DMS79 treated with DMSO at 0.1 percent for 48 hours (cell line): ENCODE measurements around the gene PRRT1.
"Not testable (repeated sequence)": the region's sequence is repeated elsewhere in the genome, so short reads cannot be mapped to it uniquely, and the experiment has no call there.

Experiments
- DNase-seq: peaks from one replicate; lab custom pipeline; 2025; lab: John Stamatoyannopoulos, UW

PRRT1 gene

DNA sequence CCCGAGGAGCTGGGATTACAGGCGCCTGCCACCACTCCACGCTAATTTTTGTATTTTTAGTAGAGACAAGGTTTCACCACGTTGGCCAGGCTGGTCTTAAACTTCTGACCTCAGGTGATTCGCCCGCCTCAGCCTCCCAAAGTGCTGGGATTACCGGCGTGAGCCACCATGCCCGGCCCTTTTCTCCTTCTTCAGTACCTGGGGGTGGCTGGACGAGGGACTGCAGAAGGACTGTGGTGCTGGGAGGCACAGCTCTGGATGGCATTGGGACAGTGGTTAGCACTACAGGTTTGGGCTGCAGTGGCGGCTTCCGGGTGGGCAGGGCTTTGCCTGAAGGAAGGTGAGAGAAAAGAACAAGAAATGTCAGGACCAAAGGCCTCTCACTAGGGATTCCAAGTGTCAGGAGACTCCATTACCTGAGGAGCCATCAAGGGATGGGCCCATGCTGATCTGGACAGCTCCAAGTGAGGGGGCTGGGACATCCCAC lies 31.1 kb downstream of the PRRT1 start:
- DNase-seq: no peak

DNA sequence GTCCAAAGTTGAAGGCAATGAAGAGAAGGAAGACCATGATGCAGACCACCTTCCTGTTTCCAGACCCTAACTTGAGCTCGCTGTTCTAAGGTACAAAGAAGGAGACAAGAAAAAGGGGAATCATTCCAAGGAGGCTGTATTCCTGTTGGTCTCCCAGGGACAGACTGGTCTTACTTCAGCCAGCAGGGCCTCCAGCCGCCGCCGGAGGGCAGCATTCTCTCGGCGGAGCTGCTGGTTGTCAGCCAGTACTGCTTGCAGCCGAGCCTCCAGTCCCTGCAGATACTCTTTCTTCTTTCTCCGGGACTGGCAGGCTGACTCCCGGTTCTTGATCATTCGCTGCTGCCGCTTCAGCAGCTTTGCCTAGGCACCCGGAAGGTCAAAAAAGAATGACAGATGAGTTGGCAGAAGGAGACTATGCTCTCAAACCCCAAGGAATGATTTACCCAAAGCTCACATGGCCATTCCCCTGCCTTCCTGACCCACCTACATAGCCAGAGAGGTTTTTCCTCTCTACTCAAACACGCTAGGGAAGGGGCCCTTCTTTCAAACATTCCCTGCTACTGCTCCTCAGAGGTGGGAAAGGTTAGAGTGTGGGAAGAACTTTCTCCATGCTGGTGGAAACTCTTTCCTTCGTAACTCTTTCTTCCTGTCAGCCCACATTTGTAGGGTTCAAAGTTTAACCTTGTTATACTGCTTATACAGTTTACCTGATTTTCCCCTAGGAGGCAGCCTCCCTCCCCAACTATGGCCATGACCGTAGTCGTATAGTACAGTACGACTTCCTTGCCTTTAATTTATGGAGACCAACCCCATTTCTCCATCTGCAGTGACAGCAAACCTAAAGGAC lies 32.7 kb downstream of the PRRT1 start:
- DNase-seq: peak; percentile 51

DNA sequence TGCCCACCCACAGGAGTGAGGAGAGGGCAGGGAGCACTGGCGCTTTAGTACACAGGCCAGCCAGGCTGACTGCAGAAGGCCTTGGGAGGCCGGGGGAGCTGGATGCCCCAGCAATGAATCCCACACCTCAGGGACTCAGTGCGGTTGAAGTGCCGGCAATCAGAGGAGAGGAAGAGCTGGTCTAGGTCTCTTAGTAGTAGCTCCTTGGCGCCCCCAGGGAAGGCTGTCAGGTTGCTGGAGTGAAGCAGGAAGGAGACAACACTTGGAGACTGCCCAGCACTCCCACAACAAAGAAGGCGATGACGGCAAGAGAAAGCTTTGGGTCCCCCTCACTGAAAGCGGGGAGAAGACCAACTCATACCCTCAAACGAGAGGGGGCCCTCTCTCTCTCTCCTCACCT lies 34.3 kb downstream of the PRRT1 start:
- no peak for DNase-seq

DNA sequence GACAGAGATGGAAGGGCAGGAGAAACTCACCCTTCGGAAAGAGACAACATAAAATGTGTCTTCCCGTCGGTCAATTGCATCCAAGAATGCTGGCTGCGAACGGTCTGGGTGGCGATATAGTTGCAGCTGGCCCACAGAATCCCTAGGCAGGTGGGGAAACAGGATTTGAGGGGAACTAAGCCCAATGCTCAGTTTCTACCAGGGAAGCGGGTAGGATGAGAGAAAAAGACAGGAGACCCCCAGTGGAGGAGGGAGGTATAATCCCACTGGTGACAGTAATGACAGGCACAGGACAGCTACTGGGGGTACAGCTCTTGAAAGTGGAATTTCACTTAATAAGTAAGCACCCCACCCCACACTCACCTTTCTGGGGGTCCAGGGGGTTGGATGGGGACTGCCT lies 35.1 kb downstream of the PRRT1 start:
- DNase-seq: no peak

DNA sequence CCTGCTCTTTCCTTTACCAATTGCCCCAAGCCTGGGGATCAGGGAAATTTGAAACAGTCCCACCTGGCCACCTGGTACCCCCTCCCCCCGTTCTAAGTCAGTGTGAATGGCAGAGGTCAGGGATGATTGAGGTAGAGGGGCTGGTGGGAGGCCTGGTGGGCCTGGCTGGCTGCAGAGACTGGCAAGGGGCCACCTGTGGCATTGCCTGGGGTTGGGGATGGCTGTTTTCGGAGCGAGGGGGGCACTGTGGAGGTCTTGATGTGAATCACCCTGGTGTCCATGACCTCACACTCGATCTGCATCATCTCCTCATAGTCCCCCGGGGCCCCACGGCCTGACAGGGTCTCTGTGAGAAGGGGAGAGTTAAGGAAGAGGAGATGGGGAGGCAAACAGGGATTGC lies 36.1 kb downstream of the PRRT1 start:
- no peak for DNase-seq

DNA sequence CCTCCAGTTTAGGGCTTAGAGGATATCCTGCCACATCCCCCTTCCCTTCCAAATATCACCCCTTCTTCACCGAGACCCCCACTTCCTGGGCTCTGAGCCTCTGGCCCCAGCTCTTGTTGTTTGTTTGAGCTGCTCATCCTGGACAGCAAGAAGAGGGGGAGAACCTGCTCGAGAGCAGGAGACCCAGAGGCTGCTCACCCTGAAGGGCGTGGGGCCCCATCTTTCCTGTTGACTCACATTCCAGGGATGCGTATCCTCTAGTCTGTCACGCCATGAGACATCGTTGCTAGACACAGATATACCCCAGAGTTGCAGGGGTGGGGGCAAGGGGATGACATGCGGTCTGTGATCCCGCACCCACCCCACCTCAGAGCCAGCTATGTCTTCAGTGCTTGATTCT lies 36.9 kb downstream of the PRRT1 start:
- no peak for DNase-seq

DNA sequence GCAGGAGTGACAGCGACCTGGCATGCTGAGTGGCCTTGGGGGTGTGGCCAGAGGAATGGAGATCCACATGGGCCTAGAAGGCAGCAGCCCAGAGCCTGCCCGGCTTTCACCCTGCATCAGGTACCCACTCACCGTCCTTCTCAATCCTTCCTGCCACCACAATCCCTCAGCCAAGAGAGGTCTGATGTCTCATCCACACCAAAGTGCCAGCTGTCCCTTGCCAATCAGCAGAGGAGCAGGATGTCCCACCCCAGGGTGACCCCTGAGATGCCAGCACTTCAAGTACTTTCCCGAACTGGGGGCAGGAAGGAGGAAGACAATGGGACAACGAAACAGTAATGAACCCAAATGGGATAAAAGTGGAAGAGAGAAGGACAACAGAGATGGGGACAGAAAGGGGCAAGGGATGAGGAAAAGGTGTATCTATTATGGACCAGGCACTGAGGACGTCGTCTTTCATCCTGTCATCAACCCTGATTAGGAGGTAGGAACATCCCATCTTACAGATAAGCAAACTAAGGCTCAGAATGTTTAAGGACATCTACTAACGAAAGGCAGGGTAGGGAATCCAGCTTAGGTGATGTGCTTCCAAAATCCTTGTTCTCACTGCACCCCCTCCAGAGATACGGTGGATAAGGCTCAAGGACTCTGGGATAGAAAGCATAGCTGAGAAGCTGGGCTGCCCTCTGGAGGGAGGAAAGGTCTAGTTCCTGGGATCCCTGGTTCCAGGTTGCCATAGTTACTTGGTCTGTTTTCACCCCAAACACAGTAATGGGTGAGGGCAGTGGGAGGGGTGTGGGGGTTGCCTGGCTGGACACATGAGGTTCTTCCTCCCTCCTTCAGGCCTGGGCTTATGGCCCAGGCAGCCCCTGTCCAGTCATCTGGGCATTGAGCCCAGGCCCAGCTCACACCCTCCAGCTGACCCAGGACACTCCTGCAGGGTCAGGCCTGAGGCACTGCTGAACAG lies 38.1 kb downstream of the PRRT1 start:
- DNase-seq: no peak

DNA sequence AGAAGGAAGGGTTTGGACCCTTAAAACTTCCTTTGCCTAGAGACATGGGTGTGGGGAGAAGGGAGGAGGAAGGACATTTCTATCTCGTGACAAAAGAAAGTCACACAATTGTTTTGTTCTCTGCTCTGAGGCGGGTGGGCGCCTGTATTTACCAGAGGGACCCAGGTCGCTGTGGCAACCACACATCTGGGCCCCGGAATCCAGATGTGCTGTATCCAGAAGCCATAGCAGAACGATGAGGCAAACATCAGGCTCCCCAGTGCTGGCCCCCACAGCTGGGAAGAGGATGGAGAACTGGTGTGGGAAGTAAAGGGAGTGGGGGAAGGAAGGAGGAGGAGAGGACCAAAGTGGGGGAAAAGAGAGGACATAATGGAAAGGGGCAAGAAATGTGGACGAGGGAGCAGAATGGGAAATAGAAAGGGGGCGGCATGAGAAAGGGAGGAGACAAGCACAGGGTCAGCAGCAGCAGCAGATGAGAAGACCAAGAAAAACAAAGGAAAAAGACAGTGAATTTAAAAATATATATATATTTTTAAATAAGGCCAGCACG lies 39.2 kb downstream of the PRRT1 start:
- no peak for DNase-seq

DNA sequence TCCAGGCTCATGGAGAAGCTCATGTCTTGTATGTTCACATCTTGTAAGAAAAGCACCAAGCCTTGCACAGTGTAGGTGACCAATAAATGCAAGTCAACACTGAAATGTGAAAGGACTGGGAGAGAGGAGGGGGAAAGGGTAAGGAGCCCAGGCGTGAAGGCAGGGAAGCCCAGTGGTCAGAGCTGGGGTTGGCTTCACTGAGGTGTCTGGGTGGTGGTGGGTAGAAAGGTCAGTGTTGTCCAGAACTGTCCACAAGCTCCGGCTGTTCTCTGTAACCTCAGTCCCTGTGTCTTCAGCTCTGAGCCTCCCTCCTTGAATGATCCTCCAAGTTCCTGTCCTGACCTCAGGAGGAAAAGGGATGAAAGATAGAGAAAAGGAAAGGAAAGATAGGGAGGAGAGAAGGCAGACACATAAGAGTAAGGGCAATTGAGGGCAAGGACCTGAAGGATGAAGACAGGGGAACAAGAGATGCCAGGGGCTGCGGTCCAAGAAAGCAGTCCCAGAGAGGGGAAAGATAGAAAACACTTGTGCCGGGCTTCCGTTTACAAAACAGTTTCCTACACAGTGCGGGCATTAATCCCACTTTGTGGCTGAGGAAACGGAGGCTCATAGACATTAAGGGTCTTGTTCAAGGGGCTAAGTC lies 40.2 kb downstream of the PRRT1 start:
- no peak for DNase-seq

DNA sequence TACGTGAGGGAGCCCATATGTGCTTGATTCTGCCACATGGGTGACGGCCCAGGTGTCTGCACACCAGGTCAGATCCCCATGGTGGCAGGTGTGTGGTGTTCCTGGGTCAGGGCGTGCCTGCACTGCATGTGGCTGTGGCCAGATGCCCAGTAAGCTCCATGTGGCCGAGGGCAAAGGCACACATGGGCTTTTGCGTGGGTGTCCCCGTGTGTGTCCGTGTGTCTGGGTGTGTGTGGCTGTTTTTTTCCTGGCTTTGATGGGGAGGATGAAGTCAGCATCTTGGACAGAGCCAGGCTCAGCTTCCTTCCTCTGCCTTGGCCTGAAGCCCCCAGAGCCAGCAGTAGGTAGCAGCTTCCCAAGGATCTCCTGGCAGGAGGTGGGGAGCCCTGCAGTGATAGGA lies 41.1 kb downstream of the PRRT1 start:
- no peak for DNase-seq

DNA sequence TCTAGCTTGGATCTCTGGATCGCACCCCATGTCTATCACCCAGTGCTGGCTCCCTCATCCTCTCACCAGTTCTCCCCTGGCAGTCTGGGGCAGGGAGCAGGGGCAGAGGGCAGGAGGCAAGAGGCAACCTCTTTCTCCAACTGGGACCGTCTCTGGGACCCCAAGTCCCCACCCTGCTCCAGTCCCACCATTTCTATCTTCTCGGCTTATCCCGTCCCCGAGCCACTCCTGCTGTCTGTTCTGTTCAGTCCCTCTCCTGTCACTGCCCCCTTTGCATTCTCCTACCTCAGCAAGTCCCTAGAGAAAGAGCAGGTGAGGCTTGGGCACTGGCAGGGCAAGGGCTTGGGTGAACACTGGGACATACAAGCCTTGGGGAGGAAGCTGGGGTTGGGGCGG lies 42.0 kb downstream of the PRRT1 start:
- no peak for DNase-seq

DNA sequence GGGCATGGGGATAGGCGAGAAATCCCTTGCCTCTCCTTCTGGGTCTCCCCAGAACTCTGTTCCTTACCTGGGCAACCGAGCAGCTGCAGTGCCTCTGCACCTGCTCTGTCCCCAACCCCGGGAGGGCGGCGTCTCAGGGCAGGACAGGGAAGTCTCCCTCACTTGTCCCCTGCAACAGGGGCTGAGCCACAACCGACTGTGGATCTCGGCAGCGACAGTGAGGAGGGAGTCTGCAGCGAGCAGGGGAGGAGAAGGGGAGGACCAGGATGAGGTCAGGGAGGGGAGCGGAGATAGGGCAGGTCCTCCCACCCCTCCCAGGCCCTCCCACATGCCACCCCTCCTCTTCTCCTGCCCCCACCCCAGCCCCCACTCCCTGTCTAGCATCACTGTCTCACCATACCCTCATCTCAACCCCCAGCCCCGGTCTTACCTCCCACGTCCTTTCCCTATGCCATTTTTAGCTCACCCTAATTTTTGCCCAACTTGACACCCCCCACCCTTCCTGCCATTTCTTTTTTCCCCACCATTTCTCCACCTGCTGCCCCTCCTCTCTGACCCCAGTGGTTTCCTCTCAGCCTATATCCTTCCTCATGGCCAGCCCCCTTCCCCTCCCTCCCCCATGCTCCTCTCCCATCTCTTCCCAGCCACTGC lies 42.5 kb downstream of the PRRT1 start, which contains the start of gene TNXB:
TNXB (minus strand) TSS at position 225 of the 651 bp plus-strand sequence. CDS start 11,140 bp downstream, outside the sequence.
- no peak for DNase-seq

DNA sequence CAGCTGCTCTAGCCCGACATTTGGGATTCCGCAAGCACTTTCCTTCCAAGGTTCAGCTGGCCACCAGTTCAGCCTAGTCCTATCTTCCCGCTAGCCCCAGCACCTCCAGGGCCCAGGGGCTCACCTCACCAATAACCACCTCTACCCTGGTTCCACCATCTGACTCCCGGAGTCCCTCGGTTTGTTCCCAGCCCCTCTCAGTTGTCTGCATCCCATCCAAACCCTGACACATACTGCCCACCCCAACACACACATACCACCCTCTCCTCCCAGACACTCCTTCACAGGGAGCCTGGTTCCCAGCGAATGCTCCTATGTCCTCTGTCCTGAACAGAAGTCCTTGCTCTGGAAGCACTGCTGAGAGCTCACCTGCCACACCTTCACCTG lies 43.0 kb downstream of the PRRT1 start:
- DNase-seq: no peak

DNA sequence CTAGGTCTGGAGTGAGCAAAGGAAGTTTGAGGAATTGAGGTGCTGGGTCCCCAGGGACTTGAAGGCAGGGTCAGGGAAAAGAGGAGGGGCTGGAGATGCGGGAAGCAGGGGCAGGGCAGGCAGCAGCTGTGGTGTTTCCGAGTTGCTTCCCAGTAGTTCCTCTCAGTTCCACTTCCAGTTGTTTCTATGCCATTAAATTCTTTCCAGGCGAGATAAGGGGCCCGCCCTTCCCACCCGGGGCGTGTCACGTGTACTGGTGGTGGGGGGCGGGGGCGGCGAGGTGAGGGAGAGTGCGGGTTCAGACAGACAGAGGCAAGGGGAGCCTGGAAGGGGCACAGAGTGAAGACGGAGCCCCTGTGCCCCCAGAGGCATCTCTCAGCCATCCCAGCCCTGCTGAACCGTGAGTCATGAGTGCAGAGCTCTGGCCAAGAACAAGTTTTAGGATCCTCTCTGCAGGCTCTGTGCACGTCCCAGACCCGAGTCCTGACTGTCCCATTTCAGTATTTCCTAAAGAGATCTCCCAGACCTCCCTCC lies 43.6 kb downstream of the PRRT1 start:
- no peak for DNase-seq

DNA sequence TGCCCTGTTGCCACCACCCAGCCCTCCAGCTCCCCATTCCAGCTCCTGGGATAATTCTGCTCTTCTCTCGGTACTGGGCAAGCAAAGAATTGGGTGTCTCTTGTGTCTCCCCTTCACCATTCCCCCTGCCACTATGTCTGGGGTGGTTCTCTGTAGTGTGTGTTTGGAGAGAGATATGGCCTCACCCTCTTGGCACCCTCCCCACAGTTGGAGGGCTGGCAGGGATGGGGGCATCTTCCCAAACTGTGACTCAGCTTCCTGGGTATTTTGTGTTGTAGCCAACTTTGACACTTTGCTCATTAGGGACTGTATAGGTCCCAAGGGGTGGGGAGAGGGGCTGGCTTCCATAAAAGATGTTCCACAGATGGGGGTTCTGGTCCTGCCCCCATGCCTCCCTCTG lies 44.3 kb downstream of the PRRT1 start:
- no peak for DNase-seq

DNA sequence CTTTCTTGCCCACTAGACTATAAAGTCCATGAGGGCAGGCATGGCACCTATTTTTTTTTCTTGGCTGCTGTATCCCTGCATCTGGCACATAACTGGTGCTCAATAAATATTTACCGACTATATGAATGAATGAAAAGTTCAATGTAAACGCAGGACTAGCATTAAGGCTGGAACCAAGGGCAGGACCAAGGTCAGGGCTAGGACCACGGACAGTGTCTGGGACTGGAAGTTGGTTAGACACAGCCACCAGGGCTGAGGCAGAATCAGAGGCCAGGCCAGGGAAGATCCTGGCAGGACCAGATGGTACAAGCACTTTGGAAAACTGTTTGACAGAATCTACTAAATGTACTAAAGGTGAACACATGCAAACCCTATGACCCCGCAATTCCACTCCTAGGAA lies 46.3 kb downstream of the PRRT1 start:
- no peak for DNase-seq

DNA sequence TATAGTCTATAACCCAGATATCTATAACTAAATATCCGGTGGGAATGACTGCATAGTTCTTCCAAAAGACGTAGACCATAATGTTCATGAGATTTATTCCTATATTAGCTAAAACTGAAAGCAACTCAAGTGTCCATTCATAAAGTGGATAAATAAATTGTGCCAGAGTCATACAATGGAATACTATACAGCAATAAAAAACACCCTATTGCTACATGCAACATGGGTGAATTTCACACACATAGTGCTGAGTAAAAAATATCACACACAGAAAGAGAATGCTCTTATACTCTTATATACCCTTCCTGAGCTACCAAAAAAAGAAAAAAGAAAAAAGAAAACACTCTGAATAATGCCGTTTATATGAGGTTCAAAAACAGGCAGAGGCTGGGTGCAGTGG lies 49.5 kb downstream of the PRRT1 start:
- no peak for DNase-seq

DNA sequence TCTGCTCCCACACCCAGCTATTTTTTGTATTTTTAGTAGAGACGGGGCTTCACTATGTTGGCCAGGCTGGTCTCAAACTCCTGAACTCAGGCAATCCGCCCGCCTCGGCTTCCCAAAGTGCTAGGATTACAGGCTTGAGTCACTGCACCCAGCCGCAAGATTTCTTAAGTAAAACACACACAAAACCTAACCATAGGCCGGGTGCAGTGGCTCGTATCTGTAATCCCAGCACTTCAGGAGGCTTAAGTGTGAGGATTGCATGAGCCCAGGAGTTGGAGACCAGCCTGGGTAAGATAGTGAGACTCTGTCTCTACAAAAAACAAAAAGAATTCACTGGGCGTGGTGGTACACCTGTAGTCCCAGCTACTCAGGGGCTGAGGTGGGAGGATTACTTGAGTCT lies 51.5 kb downstream of the PRRT1 start:
- DNase-seq: not testable (repeated sequence)
